Measurements from ENCODE around the gene CD151.

Gene CD151

GRCh38 chr11:819943-820649 lies 12.7 kb upstream of the CD151 start:
- peak overlapping the region; percentile 80 for H3K27ac ChIP-seq

DNA sequence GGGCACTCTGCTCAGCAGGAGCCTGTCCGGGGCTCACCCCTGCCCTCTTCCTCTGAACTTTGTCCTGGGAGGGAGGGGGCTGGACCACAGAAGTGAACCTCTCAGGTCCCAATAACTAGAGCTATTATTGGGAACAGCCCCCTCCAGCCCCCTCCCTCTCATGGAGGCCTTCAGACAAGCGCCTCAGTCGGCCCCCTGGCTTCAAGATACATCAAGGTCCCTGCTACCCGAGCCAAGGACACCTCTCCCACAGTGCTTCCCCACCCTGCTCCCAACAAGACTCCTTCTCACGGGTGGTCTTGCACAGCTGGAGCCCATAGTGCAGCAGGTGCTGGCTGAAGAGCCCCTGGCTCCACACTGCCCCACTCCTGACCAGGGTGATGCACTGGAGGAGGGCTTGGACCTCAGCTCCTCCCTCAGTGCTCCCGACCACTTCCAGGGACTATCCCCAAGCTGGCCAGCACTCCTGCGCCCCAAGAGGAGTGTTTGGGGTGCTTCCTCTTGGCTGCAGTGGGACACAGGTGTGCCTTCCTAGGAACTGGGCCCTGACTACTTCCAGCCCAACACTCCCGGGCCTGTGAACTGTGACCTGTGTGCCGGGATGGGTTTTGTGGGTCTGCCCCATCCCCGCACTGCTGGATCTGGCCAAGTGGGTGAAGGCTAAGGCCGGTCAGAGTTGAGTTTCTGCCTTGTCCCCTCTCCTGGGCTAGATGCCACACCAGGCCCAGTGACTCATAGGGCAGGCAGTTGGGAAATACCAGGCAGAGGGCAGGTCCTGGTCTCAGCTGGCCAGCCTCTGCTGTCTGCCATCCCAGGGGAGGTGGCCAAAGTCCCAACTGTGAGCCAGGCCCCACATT lies 11.9 kb upstream of the CD151 start:
- peak overlapping the region; percentile 80 for H3K27ac ChIP-seq

More at GRCh38 chr11:819943-820649, 12.7 kb upstream of the CD151 start:
- TF ChIP-seq ZFX (IDR thresholded peaks at IDR 0.05): no peak

GRCh38 chr11:821512-822371 lies 11.0 kb upstream of the CD151 start:
- H3K27ac ChIP-seq: peak overlapping the region; percentile 80
- no peak for TF ChIP-seq CTCF (conservative IDR thresholded peaks at IDR 0.05)
- TF ChIP-seq ZFX (IDR thresholded peaks at IDR 0.05): no peak

More for the DNA sequence above, 11.9 kb upstream of the CD151 start:
- TF ChIP-seq CTCF (conservative IDR thresholded peaks at IDR 0.05): no peak

- H3K27ac ChIP-seq: peak overlapping the region; percentile 98
- TF ChIP-seq CTCF (conservative IDR thresholded peaks at IDR 0.05) (no peak), ZFX (IDR thresholded peaks at IDR 0.05) (no peak)
Measured at GRCh38 chr11:823441-824291, 9.1 kb upstream of the CD151 start.

DNA sequence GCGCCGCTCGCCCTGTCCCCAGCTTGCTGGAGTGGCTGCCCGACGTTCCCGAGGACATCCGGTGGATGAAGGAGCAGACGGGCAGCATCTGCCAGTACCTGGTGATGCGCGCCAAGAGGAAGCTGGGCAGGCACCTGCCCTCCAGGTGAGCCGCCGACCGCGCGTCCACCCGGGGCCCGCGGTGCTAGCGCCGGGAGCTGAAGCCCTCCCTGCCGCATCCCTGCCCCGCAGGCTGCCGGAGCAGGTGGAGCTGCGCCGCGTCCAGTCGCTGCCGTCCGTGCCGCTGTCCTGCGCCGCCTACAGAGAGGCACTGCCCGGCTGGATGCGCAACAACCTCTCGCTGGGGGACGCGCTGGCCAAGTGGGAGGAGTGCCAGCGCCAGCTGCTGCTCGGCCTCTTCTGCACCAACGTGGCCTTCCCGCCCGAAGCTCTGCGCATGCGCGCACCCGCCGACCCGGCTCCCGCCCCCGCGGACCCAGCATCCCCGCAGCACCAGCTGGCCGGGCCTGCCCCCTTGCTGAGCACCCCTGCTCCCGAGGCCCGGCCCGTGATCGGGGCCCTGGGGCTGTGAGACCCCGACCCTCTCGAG lies 8.4 kb upstream of the CD151 start:
- H3K27ac ChIP-seq: peak overlapping the region; percentile 98
- TF ChIP-seq ZFX (IDR thresholded peaks at IDR 0.05): 0 out of 2 replicates have a peak, but pooled peaks have one; percentile 14
- TF ChIP-seq CTCF (conservative IDR thresholded peaks at IDR 0.05): no peak

- no peak for TF ChIP-seq CTCF (conservative IDR thresholded peaks at IDR 0.05)
- TF ChIP-seq ZFX (IDR thresholded peaks at IDR 0.05): no peak
- H3K27ac ChIP-seq: peak overlapping the region; percentile 98
Measured at GRCh38 chr11:824942-825341, 7.8 kb upstream of the CD151 start.
